PFSK-1 (cell line): ENCODE data around the gene STX18.

Source experiments
- POLR2AphosphoS5 ChIP-seq: IDR thresholded peaks from 2 replicates; pipeline ENCODE4 v1.6.1; 2012; ENCODE audit warnings: low read depth, mild to moderate bottlenecking, control low read depth, low read length, moderate library complexity
- REST ChIP-seq, 2 experiments: IDR thresholded peaks; 2 replicates each; pipeline versions ENCODE4 v1.6.1 to v1.8.0; 2011 to 2012; ENCODE audit warnings: low read depth in 2 of 2, low read length in 2 of 2, control low read depth in 1 of 2, inconsistent platforms in 1 of 2, mild to moderate bottlenecking in 1 of 2, moderate library complexity in 1 of 2; ENCODE audit not compliant: insufficient read depth in 1 of 2
- SIN3A ChIP-seq: IDR thresholded peaks from 2 replicates; pipeline ENCODE4 v1.6.1; 2012; ENCODE audit warnings: mild to moderate bottlenecking, low read length, moderate library complexity, borderline replicate concordance; ENCODE audit not compliant: insufficient read depth
- TAF1 ChIP-seq: IDR thresholded peaks from 2 replicates; pipeline ENCODE4 v1.6.1; 2012; ENCODE audit warnings: low read length, control low read depth, borderline replicate concordance; ENCODE audit not compliant: insufficient read depth

- TF ChIP-seq TAF1, result no peak
- TF ChIP-seq REST (IDR thresholded peaks at IDR 0.05; ENCODE audit: insufficient read depth in 1 of 2, low read depth in 2 of 2, low read length in 2 of 2), result no peak
- no peak for TF ChIP-seq SIN3A
- no peak for TF ChIP-seq POLR2AphosphoS5
These were observed 154.1 kb downstream of the STX18 start for GRCh38 chr4:4387531-4388310.
